Hepatocyte (in vitro differentiated cells): Measurements from ENCODE around the gene SSBP3. TPM values are rescaled to one million over a fixed set of nuclear protein-coding genes. Genes with fewer than 3 reads are reported as not detected.

ENCODE experiments used
- DNase-seq: peaks from one replicate; pipeline ENCODE4 v3.0.0-alpha.2; 2016; ENCODE audit warnings: low spot score
- H2AFZ ChIP-seq: fragments of 200-600 bp; sonication (generic); 2 replicates; pipeline ENCODE4 v1.6.0; 2016; ENCODE audit warnings: antibody characterized with exemption, mild to moderate bottlenecking
- H3K27ac ChIP-seq: fragments of 200-600 bp; sonication (generic); 2 replicates; pipeline ENCODE4 v1.5.1; 2016; ENCODE audit warnings: mild to moderate bottlenecking
- H3K27me3 ChIP-seq: fragments of 200-600 bp; sonication (generic); 2 replicates; pipeline ENCODE4 v1.6.1; 2016
- H3K36me3 ChIP-seq: fragments of 200-600 bp; sonication (generic); replicated peaks from 2 replicates; pipeline ENCODE4 v1.5.1; 2016; ENCODE audit warnings: low read depth; ENCODE audit not compliant: insufficient read depth
- H3K4me1 ChIP-seq: fragments of 200-600 bp; sonication (generic); 2 replicates; pipeline ENCODE4 v1.5.1; 2016; ENCODE audit warnings: mild to moderate bottlenecking, moderate library complexity; ENCODE audit not compliant: insufficient read depth
- H3K4me2 ChIP-seq: fragments of 200-600 bp; sonication (generic); 2 replicates; pipeline ENCODE4 v1.6.0; 2016
- H3K4me3 ChIP-seq: fragments of 200-600 bp; sonication (generic); 2 replicates; pipeline ENCODE4 v1.5.1; 2016; ENCODE audit warnings: mild to moderate bottlenecking
- H3K79me2 ChIP-seq: fragments of 200-600 bp; sonication (generic); 2 replicates; pipeline ENCODE4 v1.6.0; 2017; ENCODE audit warnings: mild to moderate bottlenecking
- H3K9me2 ChIP-seq: fragments of 200-600 bp; sonication (generic); replicated peaks from 2 replicates; pipeline ENCODE4 v1.6.0; 2017; ENCODE audit warnings: mild to moderate bottlenecking; ENCODE audit not compliant: insufficient read depth
- H3K9me3 ChIP-seq: fragments of 200-600 bp; sonication (generic); 2 replicates; pipeline ENCODE4 v1.5.1; 2016; ENCODE audit warnings: low read depth, mild to moderate bottlenecking
- H4K20me1 ChIP-seq: fragments of 200-600 bp; sonication (generic); 2 replicates; pipeline ENCODE4 v1.6.0; 2016; ENCODE audit warnings: mild to moderate bottlenecking; ENCODE audit not compliant: insufficient read depth, poor library complexity, severe bottlenecking
- CTCF ChIP-seq: fragments of 200-600 bp; sonication (generic); IDR thresholded peaks from 2 replicates; pipeline ENCODE4 v1.5.1; 2016; ENCODE audit warnings: antibody characterized with exemption, mild to moderate bottlenecking; ENCODE audit not compliant: poor library complexity
- EZH2 ChIP-seq: fragments of 200-600 bp; sonication (generic); IDR thresholded peaks from 2 replicates; pipeline ENCODE4 v1.6.1; 2016; ENCODE audit warnings: antibody characterized with exemption, mild to moderate bottlenecking, borderline replicate concordance
- EZH2phosphoT487 ChIP-seq: fragments of 200-600 bp; sonication (generic); IDR thresholded peaks from one replicate; pipeline ENCODE4 v1.6.1; 2018; ENCODE audit warnings: antibody characterized with exemption, mild to moderate bottlenecking, low read depth, moderate library complexity; ENCODE audit not compliant: unreplicated experiment, severe bottlenecking
- WGBS: methylation state at CpG from one replicate; pipeline ENCODE4 v1.1.6; 2016; ENCODE audit warnings: low lambda C conversion rate; ENCODE audit errors: missing lambda C conversion rate; 5-methylcytosine and 5-hydroxymethylcytosine counted together
- polyA plus RNA-seq: library from polyadenylated mRNA; unstranded; fragments of >200 nt; fragmentation: Nextera tagmentation; extraction: Ambion mirVana; gene quantifications from 2 replicates; pipeline ENCODE4 v1.2.1, GENCODE V29; 2016
- total RNA-seq: library from RNA; depleted of rRNA; stranded (reverse); fragments of >200 nt; gene quantifications from 2 replicates; pipeline ENCODE4 v1.2.3, GENCODE V29; 2014

Gene SSBP3
- total and polyA plus RNA-seq, 2 experiments from 2014 or later = 25.8 to 47.2 TPM

GRCh38 chr1:54239631-54240031 is 166.6 kb downstream of the SSBP3 start:
- Histone ChIP-seq H3K4me2 (no peak overlapping the region), H4K20me1 (no peaks in the 10 kb centered on the region), H3K4me3 (no peak overlapping the region), H3K27me3 (no peaks in the 10 kb centered on the region), H3K4me1 (no peaks in the 10 kb centered on the region), H3K36me3 (no peaks in the 10 kb centered on the region), H3K9me3 (no peaks in the 10 kb centered on the region), H2AFZ (no peak overlapping the region), H3K27ac (no peak overlapping the region), H3K9me2 (no peaks in the 10 kb centered on the region), H3K79me2 (no peaks in the 10 kb centered on the region)
- TF ChIP-seq EZH2phosphoT487 (no peak), EZH2 (no peak), CTCF (no peak)
- 87% methylated on average over 10 of the region's 10 CpGs for whole genome bisulfite sequencing
- no peak for DNase-seq

- H3K36me3 ChIP-seq = no peaks in the 10 kb centered on the region
- no peaks in the 10 kb centered on the region for H4K20me1 ChIP-seq
- H3K79me2 ChIP-seq = no peaks in the 10 kb centered on the region
- no peak overlapping the region for H3K4me2 ChIP-seq
- DNase-seq = no peak
- no peaks in the 10 kb centered on the region for H3K4me1 ChIP-seq
- H3K27ac ChIP-seq = no peak overlapping the region
- no peak overlapping the region for H3K4me3 ChIP-seq
- no peaks in the 10 kb centered on the region for H3K9me2 ChIP-seq
- TF ChIP-seq EZH2 (no peak), EZH2phosphoT487 (no peak), CTCF (no peak)
- no peaks in the 10 kb centered on the region for H3K9me3 ChIP-seq
- H2AFZ ChIP-seq = no peak overlapping the region
- WGBS = 95% methylated on average over 5 of the region's 5 CpGs
- no peaks in the 10 kb centered on the region for H3K27me3 ChIP-seq
These were observed 167.2 kb downstream of the SSBP3 start for GRCh38 chr1:54239035-54239383.

GRCh38 chr1:54238353-54239034 is 167.7 kb downstream of the SSBP3 start:
- 93% methylated on average over 12 of the region's 12 CpGs for WGBS

More at GRCh38 chr1:54238353-54239034, 167.7 kb downstream of the SSBP3 start:
- no peaks in the 10 kb centered on the region for H3K36me3 ChIP-seq
- no peak overlapping the region for H3K27ac ChIP-seq
- no peak overlapping the region for H2AFZ ChIP-seq
- H3K27me3 ChIP-seq = no peaks in the 10 kb centered on the region
- H3K4me1 ChIP-seq = no peaks in the 10 kb centered on the region
- no peak overlapping the region for H3K4me2 ChIP-seq
- no peak overlapping the region for H3K4me3 ChIP-seq
- H3K9me3 ChIP-seq = no peaks in the 10 kb centered on the region
- no peaks in the 10 kb centered on the region for H3K9me2 ChIP-seq
- no peak for TF ChIP-seq EZH2phosphoT487
- no peak for TF ChIP-seq CTCF
- TF ChIP-seq EZH2 = no peak
- DNase-seq = no peak
- no peaks in the 10 kb centered on the region for H3K79me2 ChIP-seq
- no peaks in the 10 kb centered on the region for H4K20me1 ChIP-seq
